Stimulated activated CD4-positive, alpha-beta T cell treated with anti-CD3 and anti-CD28 coated beads, Interleukin-4, amount 100 ng/mL, for 1 hour (primary cell): Measurements from ENCODE around the gene AK1.
"Not testable (repeated sequence)": the region's sequence is repeated elsewhere in the genome, so short reads cannot be mapped to it uniquely, and the experiment has no call there.

Experiments
- DNase-seq: peaks from one replicate; pipeline ENCODE4 v3.0.0-alpha.2; 2020

The AK1 gene

GRCh38 chr9:127881715-127882114, 4.2 kb upstream of the AK1 start:
- not testable (repeated sequence) for DNase-seq

GRCh38 chr9:127880143-127880542, 2.7 kb upstream of the AK1 start:
- DNase-seq = no peak

- no peak for DNase-seq
Observed at GRCh38 chr9:127878652-127879390, 1.3 kb upstream of the AK1 start.

GRCh38 chr9:127878001-127878651, 651 bp upstream of the AK1 start:
- DNase-seq = no peak

GRCh38 chr9:127876764-127877562, 512 bp downstream of the AK1 start:
- no peak for DNase-seq

GRCh38 chr9:127876026-127876763, 1.3 kb downstream of the AK1 start:
- DNase-seq = no peak

- no peak for DNase-seq
Observed at GRCh38 chr9:127875306-127875966, 2.0 kb downstream of the AK1 start.

GRCh38 chr9:127874301-127875221, 2.9 kb downstream of the AK1 start:
- no peak for DNase-seq

GRCh38 chr9:127873886-127874285, 3.6 kb downstream of the AK1 start:
- DNase-seq = no peak

- no peak for DNase-seq
Observed at GRCh38 chr9:127873223-127873691, 4.2 kb downstream of the AK1 start.

- DNase-seq = no peak
Observed at GRCh38 chr9:127872369-127873222, 4.9 kb downstream of the AK1 start.

GRCh38 chr9:127871531-127871930, 5.9 kb downstream of the AK1 start:
- DNase-seq = no peak

GRCh38 chr9:127870887-127871286, 6.6 kb downstream of the AK1 start:
- DNase-seq = no peak

- DNase-seq = not testable (repeated sequence)
Observed at GRCh38 chr9:127870153-127870491, 7.4 kb downstream of the AK1 start.

- peak; percentile 81 for DNase-seq
Observed at GRCh38 chr9:127869310-127870152, 7.9 kb downstream of the AK1 start.

GRCh38 chr9:127868278-127868902, 9.1 kb downstream of the AK1 start:
- no peak for DNase-seq

- DNase-seq = no peak
Observed at GRCh38 chr9:127867356-127868277, 9.9 kb downstream of the AK1 start.

GRCh38 chr9:127866535-127866934, 10.9 kb downstream of the AK1 start:
- DNase-seq = no peak
